NB4 (cell line): Measurements from ENCODE around the gene PWWP2A.

ENCODE experiments used
- CTCF ChIP-seq: IDR thresholded peaks from one replicate; pipeline ENCODE4 v1.5.1; 2012; ENCODE audit warnings: low read depth, low read length
- MYC ChIP-seq: IDR thresholded peaks from 2 replicates; pipeline ENCODE4 v1.6.1; 2011; ENCODE audit warnings: low read depth, low read length
- POLR2A ChIP-seq: IDR thresholded peaks from 2 replicates; pipeline ENCODE4 v1.6.1; 2011; ENCODE audit warnings: mild to moderate bottlenecking; ENCODE audit not compliant: insufficient read length; ENCODE audit errors: extremely low read depth

DNA sequence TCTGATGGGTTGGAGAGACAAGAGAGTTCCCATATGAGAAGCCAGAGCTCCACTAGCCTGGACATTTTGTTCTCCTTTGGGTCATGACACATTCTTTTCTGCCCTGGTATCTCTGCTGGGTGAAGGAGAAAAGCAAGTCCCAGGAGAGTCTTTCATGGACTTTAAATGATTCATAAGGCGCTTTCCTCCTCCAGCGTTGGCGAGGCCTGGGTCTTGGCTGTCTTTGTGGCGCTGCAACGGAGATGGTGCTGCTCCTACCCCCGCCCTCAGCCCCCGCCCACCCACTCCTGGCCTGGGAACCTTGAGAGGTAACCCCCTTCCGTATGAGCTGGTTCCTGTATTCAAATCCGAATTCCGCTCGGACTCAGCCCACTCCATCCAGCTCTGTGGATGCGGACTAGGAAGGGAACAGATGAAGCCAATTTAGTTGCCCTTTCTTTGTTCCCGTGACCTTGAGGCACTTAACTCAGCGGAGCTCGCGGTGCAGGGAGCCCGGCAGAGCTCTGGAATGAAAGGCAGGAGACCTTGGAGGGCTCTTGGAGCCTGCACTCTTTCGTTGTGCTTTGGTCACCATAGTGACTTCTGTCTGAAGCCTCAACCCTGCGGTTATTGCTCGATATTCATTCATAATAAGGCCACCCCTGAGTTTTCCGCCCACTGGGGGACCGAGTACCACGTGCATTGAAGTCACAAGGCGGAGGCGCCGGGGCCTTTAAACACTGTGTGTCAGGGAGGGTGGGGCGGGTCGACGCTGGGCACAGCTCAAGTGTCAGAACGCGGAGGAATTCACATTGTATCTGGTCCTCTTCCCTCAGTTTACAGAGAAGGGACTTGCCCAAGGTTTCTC lies 14.0 kb upstream of the PWWP2A start:
- TF ChIP-seq CTCF (no peak), POLR2A (no peak), MYC (no peak)
